GM13977 (cell line): ENCODE results near the gene CFAP61.

Experiments
- DNase-seq: peaks from one replicate; pipeline ENCODE4 v3.0.0; 2012; ENCODE audit warnings: low spot score
- CTCF ChIP-seq: IDR thresholded peaks from 2 replicates; pipeline ENCODE4 v1.5.1; 2012; ENCODE audit warnings: mild to moderate bottlenecking, control low read depth; ENCODE audit not compliant: insufficient read depth; ENCODE audit errors: extremely low read depth, missing control alignments
- in situ Hi-C: fragments of 300-500 bp; cut with MboI; formaldehyde crosslinking; loops from one replicate; pipeline ENCODE4 v1.12.0; 2022; ENCODE audit warnings: low sequenced_read_pairs, low pct_unique_long_range_greater_than_20kb, mixed read lengths, inconsistent platforms; ENCODE audit not compliant: unreplicated experiment

CFAP61 gene

DNA sequence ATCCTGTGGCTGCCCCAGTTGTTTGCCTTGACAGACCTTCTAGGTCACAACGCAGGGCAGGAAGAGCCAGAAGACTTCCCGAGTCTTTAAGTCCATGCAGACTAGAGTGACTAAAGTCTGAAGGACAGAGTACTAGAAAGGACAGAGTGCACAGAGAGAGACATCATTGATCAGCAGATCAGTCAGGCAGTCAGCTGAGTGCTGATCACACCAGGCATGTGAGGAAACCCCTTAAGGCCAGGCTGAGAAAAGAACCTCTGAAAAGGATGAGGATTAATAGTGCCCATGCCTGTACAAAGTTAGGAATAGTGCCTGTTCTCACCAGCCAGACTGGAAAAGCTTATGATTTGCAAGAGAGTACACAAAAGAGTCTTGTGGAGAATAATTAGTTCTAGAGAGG lies 91.3 kb downstream of the CFAP61 start:
- DNase-seq, result no peak
- in situ Hi-C loops, result no loop called here
- no peak for TF ChIP-seq CTCF

DNA sequence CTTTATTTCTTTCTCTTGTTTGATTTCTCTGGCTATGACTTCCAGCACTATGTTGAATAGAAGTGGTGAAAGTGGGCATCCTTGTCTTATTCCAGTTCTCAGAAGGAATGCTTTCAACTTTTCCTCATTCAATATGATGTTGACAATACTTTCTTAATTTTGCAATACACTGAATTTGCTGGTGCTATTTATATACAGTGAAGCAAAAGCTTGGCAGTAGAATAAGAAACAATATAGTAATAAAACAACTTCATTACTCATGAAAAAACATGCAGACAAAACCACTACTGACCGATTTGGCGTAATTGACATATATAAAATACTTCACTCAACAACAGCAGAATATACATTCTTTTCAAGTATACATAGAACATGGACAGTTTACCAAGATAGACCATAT lies 96.4 kb downstream of the CFAP61 start:
- TF ChIP-seq CTCF, result no peak
- in situ Hi-C loops, result no loop called here

DNA sequence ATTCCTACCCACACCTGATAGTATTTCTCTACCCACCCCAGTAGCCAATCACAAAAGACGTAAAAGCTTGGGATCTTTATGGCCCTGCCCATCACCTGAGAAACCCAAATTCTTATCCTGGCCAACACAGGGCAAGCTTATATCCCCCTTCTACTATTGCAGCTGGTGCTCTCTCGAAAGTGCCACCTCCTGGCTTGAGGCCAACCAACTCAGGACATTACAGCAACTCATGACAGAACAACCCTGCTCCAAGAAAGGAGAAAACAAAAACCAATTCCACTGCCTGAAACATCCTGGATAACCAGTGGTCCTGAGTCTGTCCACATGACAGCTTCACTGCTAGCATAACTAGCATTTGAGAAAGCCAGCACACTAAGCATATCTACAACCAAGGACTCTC lies 97.9 kb downstream of the CFAP61 start:
- no peak for DNase-seq
- no peak for TF ChIP-seq CTCF
- in situ Hi-C loops, result no loop called here

More for the DNA sequence above, 96.4 kb downstream of the CFAP61 start:
- no peak for DNase-seq

- TF ChIP-seq CTCF, result no peak
- in situ Hi-C loops, result no loop called here
- DNase-seq, result no peak
Measured at GRCh38 chr20:20160520-20160919, 108.2 kb downstream of the CFAP61 start.

- no peak for DNase-seq
- no peak for TF ChIP-seq CTCF
- in situ Hi-C loops, result no loop called here
Measured at GRCh38 chr20:20161611-20162010, 109.3 kb downstream of the CFAP61 start.

- no peak for TF ChIP-seq CTCF
- no peak for DNase-seq
- in situ Hi-C loops, result no loop called here
Measured at GRCh38 chr20:20167698-20168097, 115.4 kb downstream of the CFAP61 start.

DNA sequence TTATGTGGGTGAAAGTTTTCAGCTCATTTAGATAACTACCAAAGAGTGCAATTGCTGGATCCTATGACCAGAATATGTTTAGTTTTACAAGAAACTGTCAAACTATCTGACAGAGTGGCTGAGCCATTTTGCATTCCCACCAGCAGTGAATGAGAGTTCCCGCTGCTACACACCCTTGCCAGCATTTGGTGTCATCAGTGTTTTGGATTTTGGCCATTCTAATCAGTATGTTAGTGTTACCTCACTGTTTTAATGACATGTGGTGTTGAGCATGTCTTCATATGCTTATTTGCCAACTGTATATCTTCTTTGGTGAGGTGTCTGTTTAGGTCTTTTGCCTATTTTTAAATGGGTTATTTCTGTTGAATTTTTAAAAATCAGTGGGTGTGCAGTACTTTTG lies 120.9 kb downstream of the CFAP61 start:
- no peak for DNase-seq
- no peak for TF ChIP-seq CTCF
- in situ Hi-C loops, result no loop called here
